ENCODE measurements around the gene PLCH1.

PLCH1 gene

DNA sequence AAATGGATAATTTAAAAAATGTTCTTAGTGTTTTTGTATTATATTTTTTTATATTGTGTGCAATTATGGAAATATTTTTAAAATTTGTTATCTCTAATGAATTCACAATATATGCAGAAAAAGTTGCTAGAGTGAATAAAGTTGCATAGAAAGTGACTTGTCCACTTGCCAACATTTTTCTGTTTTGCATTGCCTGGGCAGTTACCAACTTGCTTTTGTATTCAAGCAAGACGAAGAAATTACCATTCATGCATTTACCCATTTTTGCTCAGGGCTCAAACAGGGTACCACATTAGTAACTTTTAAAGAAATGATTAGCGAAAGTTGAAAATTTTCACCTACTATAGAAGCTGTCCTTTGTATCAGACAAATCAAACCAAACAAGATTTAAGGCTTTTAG lies 298.5 kb downstream of the PLCH1 start:
- TF ChIP-seq SIN3A (IDR thresholded peaks at IDR 0.05; ENCODE audit: borderline replicate concordance, insufficient read depth, low read length) (no peak), POLR2AphosphoS5 (IDR thresholded peaks at IDR 0.05; ENCODE audit: low read depth, low read length) (no peak), FOXP2 (optimal IDR thresholded peaks at IDR 0.05; ENCODE audit: borderline replicate concordance, extremely low read depth, extremely low read length, insufficient read depth) (no peak), TAF1 (IDR thresholded peaks at IDR 0.05; ENCODE audit: borderline replicate concordance, insufficient read depth, low read length) (no peak)
- TF ChIP-seq, protein P1, sequence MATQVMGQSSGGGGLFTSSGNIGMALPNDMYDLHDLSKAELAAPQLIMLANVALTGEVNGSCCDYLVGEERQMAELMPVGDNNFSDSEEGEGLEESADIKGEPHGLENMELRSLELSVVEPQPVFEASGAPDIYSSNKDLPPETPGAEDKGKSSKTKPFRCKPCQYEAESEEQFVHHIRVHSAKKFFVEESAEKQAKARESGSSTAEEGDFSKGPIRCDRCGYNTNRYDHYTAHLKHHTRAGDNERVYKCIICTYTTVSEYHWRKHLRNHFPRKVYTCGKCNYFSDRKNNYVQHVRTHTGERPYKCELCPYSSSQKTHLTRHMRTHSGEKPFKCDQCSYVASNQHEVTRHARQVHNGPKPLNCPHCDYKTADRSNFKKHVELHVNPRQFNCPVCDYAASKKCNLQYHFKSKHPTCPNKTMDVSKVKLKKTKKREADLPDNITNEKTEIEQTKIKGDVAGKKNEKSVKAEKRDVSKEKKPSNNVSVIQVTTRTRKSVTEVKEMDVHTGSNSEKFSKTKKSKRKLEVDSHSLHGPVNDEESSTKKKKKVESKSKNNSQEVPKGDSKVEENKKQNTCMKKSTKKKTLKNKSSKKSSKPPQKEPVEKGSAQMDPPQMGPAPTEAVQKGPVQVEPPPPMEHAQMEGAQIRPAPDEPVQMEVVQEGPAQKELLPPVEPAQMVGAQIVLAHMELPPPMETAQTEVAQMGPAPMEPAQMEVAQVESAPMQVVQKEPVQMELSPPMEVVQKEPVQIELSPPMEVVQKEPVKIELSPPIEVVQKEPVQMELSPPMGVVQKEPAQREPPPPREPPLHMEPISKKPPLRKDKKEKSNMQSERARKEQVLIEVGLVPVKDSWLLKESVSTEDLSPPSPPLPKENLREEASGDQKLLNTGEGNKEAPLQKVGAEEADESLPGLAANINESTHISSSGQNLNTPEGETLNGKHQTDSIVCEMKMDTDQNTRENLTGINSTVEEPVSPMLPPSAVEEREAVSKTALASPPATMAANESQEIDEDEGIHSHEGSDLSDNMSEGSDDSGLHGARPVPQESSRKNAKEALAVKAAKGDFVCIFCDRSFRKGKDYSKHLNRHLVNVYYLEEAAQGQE (IDR thresholded peaks at IDR 0.05; ENCODE audit: insufficient read depth in 1 of 2, low read depth in 2 of 2, low read length in 2 of 2) = no peak

GRCh38 chr3:155444771-155445170 lies 300.1 kb downstream of the PLCH1 start:
- TF ChIP-seq POLR2AphosphoS5 (IDR thresholded peaks at IDR 0.05; ENCODE audit: low read depth, low read length) (no peak), SIN3A (IDR thresholded peaks at IDR 0.05; ENCODE audit: borderline replicate concordance, insufficient read depth, low read length) (no peak), FOXP2 (optimal IDR thresholded peaks at IDR 0.05; ENCODE audit: borderline replicate concordance, extremely low read depth, extremely low read length, insufficient read depth) (no peak), TAF1 (IDR thresholded peaks at IDR 0.05; ENCODE audit: borderline replicate concordance, insufficient read depth, low read length) (no peak)
- TF ChIP-seq, protein P1 (IDR thresholded peaks at IDR 0.05; ENCODE audit: insufficient read depth in 1 of 2, low read depth in 2 of 2, low read length in 2 of 2) = no peak

GRCh38 chr3:155443815-155444214 lies 301.1 kb downstream of the PLCH1 start:
- TF ChIP-seq TAF1 (IDR thresholded peaks at IDR 0.05; ENCODE audit: borderline replicate concordance, insufficient read depth, low read length) (no peak), FOXP2 (optimal IDR thresholded peaks at IDR 0.05; ENCODE audit: borderline replicate concordance, extremely low read depth, extremely low read length, insufficient read depth) (no peak), POLR2AphosphoS5 (IDR thresholded peaks at IDR 0.05; ENCODE audit: low read depth, low read length) (no peak), SIN3A (IDR thresholded peaks at IDR 0.05; ENCODE audit: borderline replicate concordance, insufficient read depth, low read length) (no peak)
- TF ChIP-seq, protein P1 (IDR thresholded peaks at IDR 0.05; ENCODE audit: insufficient read depth in 1 of 2, low read depth in 2 of 2, low read length in 2 of 2) = no peak

- no peak for TF ChIP-seq FOXP2 (optimal IDR thresholded peaks at IDR 0.05; ENCODE audit: borderline replicate concordance, extremely low read depth, extremely low read length, insufficient read depth)
- no peak for TF ChIP-seq SIN3A (IDR thresholded peaks at IDR 0.05; ENCODE audit: borderline replicate concordance, insufficient read depth, low read length)
- TF ChIP-seq POLR2AphosphoS5 (IDR thresholded peaks at IDR 0.05; ENCODE audit: low read depth, low read length) = no peak
- TF ChIP-seq, protein P1 (IDR thresholded peaks at IDR 0.05; ENCODE audit: insufficient read depth in 1 of 2, low read depth in 2 of 2, low read length in 2 of 2) = no peak
These were observed 302.8 kb downstream of the PLCH1 start for GRCh38 chr3:155442072-155442471.

GRCh38 chr3:155441506-155441905 lies 303.4 kb downstream of the PLCH1 start:
- TF ChIP-seq SIN3A (IDR thresholded peaks at IDR 0.05; ENCODE audit: borderline replicate concordance, insufficient read depth, low read length) = no peak
- TF ChIP-seq, protein P1 (IDR thresholded peaks at IDR 0.05; ENCODE audit: insufficient read depth in 1 of 2, low read depth in 2 of 2, low read length in 2 of 2) = no peak
- no peak for TF ChIP-seq TAF1 (IDR thresholded peaks at IDR 0.05; ENCODE audit: borderline replicate concordance, insufficient read depth, low read length)
- TF ChIP-seq POLR2AphosphoS5 (IDR thresholded peaks at IDR 0.05; ENCODE audit: low read depth, low read length) = no peak
- TF ChIP-seq FOXP2 (optimal IDR thresholded peaks at IDR 0.05; ENCODE audit: borderline replicate concordance, extremely low read depth, extremely low read length, insufficient read depth) = no peak
